NT2/D1 (cell line): ENCODE results near the gene ITPK1.

ENCODE experiments used
- DNase-seq: peaks from one replicate; pipeline ENCODE4 v3.0.0-alpha.2; 2011; ENCODE audit warnings: low read depth, low spot score
- H3K27me3 ChIP-seq: 2 replicates; pipeline ENCODE4 v1.6.0; 2011; ENCODE audit warnings: mild to moderate bottlenecking; ENCODE audit not compliant: insufficient read length, insufficient read depth
- H3K36me3 ChIP-seq: 2 replicates; pipeline ENCODE4 v1.6.1; 2011; ENCODE audit warnings: mild to moderate bottlenecking, low read length, mixed read lengths; ENCODE audit not compliant: insufficient read depth, insufficient read length
- H3K4me1 ChIP-seq: 2 replicates; pipeline ENCODE4 v1.5.1; 2011; ENCODE audit not compliant: insufficient read depth, insufficient read length
- H3K4me3 ChIP-seq: 2 replicates; pipeline ENCODE4 v1.5.1; 2011; ENCODE audit warnings: low read depth; ENCODE audit not compliant: insufficient read length
- H3K9ac ChIP-seq: 2 replicates; pipeline ENCODE4 v1.6.0; 2011; ENCODE audit warnings: low read depth; ENCODE audit not compliant: insufficient read length
- H3K9me3 ChIP-seq: 2 replicates; pipeline ENCODE4 v1.5.1; 2011; ENCODE audit warnings: mild to moderate bottlenecking, low read length; ENCODE audit not compliant: insufficient read depth
- SUZ12 ChIP-seq: IDR thresholded peaks from 2 replicates; pipeline ENCODE4 v1.6.1; 2011; ENCODE audit not compliant: insufficient read length, insufficient read depth; ENCODE audit errors: extremely low read depth
- YY1 ChIP-seq: IDR thresholded peaks from 2 replicates; pipeline ENCODE4 v1.6.1; 2011; ENCODE audit not compliant: insufficient read length, insufficient read depth
- ZNF274 ChIP-seq: IDR thresholded peaks from 2 replicates; pipeline ENCODE4 v1.6.1; 2011; ENCODE audit warnings: mild to moderate bottlenecking, low read depth, low read length

The ITPK1 gene

DNA sequence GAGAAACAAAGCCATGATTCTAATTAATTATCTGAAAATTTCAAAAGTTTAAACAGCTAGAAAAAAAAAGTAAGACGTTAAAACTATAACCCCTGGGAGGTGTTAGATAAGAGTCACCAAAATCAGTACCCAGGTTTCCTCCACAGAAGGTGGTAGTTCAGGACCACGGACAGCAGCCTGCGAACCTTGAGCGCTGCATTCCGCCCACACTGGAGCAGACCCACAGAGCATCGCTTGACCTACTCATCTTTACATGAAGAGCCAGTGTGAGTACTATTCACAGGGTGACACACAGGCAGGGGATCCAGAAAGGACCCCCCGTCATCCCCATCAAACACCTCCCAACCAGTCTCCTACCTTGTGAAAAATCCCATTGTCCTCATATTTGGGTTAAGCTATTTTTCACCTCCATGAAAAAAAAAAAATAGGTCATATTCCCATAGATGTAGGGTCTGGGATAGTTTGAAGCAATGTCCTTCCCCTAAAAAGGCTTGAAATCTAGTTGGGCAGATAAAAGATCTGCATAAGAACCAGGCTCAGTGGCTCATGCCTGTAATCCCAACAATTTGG, 201.6 kb downstream of the ITPK1 start:
- TF ChIP-seq YY1 (no peak), SUZ12 (no peak), ZNF274 (no peak)
- no peaks in the 10 kb centered on the region for H3K4me1 ChIP-seq
- H3K9ac ChIP-seq: no peak overlapping the region
- no peaks in the 10 kb centered on the region for H3K36me3 ChIP-seq
- DNase-seq: peak; percentile 25
- peaks cover 51% of the 10 kb centered on the region for H3K27me3 ChIP-seq
- peaks cover 6% of the 10 kb centered on the region; the same call in 1 of the 2 replicates for H3K9me3 ChIP-seq
- no peak overlapping the region for H3K4me3 ChIP-seq

DNA sequence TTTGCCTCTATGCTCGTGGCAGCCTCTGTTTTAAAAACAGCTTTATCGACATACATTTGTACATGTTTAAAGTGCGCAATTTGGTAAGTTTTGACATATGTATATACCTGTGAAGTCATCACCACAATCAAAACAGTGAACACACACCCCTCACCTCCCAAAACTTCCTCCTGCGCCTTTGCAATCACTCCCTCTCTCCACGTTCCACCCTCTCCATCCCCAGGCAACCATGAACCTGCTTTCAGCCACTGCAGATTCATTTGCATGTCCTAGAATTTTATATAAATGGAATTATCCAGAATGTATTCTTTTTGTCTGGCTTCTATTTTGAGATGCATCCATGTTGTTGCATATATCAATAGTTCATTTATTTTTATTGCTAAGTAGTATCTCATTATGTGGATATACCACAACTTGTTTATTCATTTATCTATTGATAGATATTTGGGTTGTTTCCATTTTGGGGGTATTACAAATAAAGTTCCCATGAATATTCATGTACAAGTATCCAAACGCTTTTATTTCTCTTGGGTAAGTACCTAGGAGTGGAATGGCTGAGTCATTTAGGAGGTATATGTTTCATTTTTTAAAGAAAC, 208.3 kb downstream of the ITPK1 start:
- Histone ChIP-seq H3K9ac (no peak overlapping the region), H3K27me3 (peaks cover 11% of the 10 kb centered on the region), H3K4me3 (no peak overlapping the region), H3K9me3 (no peaks in the 10 kb centered on the region), H3K4me1 (peaks cover 2% of the 10 kb centered on the region), H3K36me3 (no peaks in the 10 kb centered on the region)
- TF ChIP-seq ZNF274 (no peak), SUZ12 (no peak), YY1 (no peak)
- DNase-seq: no peak

DNA sequence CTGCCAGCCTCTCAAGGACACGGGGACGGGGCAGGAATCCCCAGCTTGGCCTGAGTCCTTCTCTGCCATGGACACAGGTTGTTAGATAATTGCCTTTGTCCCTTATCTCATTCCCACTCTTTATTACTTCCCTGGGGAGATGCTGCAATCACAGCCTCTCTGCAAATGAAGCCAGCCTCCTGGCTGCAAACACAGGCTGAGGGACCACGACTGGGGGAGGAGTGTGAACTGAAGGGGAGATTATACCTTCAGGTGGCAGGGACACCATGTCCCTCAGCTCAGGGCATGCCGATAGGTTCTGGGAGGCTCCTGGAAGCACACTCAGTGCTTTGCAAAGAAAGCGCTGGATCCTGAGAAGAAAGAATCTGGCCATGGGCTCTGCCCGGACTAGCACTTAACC, 208.9 kb downstream of the ITPK1 start:
- peaks cover 14% of the 10 kb centered on the region for H3K27me3 ChIP-seq
- DNase-seq: no peak
- H3K4me3 ChIP-seq: no peak overlapping the region

DNA sequence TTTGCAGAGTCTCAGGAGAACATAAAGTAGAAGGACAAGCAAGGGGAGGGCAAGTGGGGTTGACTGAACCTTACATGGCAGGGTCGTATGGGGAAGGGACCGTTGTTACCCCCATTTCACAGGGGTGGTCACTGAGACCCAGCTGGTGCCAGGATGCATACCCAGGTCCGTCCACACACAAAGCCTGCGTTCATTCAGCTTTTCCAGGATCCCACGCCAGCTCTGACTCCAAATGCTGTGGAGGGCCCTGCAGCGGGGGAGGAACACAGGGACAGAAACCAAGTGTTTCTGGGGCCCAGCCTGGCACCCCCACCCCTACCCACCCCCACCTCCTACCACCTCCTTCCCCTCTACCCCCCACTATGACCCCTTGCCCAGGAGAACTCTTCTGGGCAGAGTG, 209.3 kb downstream of the ITPK1 start:
- no peak for TF ChIP-seq ZNF274
- no peak for TF ChIP-seq SUZ12
- TF ChIP-seq YY1: no peak
- no peak for DNase-seq

More for the DNA sequence above, 208.9 kb downstream of the ITPK1 start:
- no peaks in the 10 kb centered on the region for H3K9me3 ChIP-seq
- no peaks in the 10 kb centered on the region for H3K36me3 ChIP-seq
- peaks cover 2% of the 10 kb centered on the region for H3K4me1 ChIP-seq
- no peak overlapping the region for H3K9ac ChIP-seq
- no peak for TF ChIP-seq SUZ12
- no peak for TF ChIP-seq YY1
- TF ChIP-seq ZNF274: no peak

DNA sequence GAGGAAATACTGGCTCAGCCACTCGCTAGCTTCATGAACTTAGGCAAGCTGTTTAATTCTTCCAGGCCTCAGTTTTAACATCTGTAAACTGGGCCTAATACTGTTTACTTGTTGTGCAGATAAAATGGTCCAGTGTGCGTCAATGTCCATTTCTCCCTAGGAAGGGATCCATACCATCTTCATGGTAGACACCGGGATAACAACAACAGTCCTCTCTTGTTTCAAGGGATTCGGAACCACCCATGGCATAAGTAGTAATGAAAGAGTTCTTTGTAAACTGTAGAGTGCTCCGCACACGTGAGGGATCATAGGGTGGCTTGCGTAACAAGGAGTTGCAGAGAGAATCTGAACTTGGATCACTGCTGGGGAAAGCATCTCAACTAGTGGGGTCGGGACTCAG, 210.1 kb downstream of the ITPK1 start:
- Histone ChIP-seq H3K9ac (no peak overlapping the region), H3K4me1 (peaks cover 2% of the 10 kb centered on the region), H3K36me3 (no peaks in the 10 kb centered on the region), H3K9me3 (no peaks in the 10 kb centered on the region), H3K27me3 (peaks cover 14% of the 10 kb centered on the region), H3K4me3 (no peak overlapping the region)
- TF ChIP-seq SUZ12: no peak
- no peak for DNase-seq

More for the DNA sequence above, 209.3 kb downstream of the ITPK1 start:
- Histone ChIP-seq H3K36me3 (no peaks in the 10 kb centered on the region), H3K9me3 (no peaks in the 10 kb centered on the region), H3K9ac (no peak overlapping the region), H3K4me1 (peaks cover 2% of the 10 kb centered on the region), H3K4me3 (no peak overlapping the region), H3K27me3 (peaks cover 14% of the 10 kb centered on the region)

DNA sequence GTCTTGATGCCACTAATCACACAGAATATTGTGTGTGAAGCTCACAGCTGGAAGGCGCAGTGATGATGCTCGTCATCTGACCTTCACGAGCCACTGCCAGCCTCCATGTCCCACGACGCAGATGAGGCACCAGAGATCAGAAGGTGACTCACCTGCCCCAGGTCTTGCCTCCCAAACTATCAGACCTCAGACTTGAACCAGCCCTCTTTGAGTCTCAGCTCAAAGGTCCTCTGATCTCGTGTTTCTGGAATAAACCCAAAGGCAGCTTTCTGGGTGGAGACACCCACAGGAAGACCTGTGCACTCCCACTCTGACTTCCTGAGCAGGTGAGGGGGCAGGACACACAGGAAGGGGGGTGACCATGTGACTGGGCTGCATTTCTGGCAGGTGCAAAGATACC, 212.4 kb downstream of the ITPK1 start:
- no peak overlapping the region for H3K9ac ChIP-seq
- peaks cover 2% of the 10 kb centered on the region for H3K4me1 ChIP-seq
- TF ChIP-seq ZNF274 (no peak), YY1 (no peak), SUZ12 (no peak)
- H3K27me3 ChIP-seq: peaks cover 14% of the 10 kb centered on the region
- no peak overlapping the region for H3K4me3 ChIP-seq
- H3K9me3 ChIP-seq: no peaks in the 10 kb centered on the region
- no peaks in the 10 kb centered on the region for H3K36me3 ChIP-seq
- DNase-seq: no peak

DNA sequence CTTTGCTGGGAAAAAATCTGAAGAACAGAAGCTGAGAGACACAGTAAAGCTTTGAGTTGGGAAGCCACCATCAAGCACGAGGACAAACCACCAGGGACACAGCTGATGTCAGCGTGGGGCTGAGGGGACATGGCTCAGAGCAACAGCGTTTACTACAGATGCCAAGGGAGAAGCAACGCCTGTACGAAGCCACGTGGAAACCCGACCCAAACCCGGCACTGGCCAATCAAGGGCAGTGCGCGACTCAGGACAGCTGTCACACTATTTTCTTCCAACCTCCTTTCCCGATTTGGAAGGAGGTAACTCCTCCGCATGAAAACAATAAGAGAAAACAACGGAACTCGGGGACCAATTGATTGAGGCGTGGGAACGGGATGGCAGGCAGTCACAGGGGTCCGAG, 213.0 kb downstream of the ITPK1 start:
- DNase-seq: no peak
- Histone ChIP-seq H3K9me3 (no peaks in the 10 kb centered on the region), H3K36me3 (no peaks in the 10 kb centered on the region), H3K9ac (no peak overlapping the region), H3K4me1 (peaks cover 2% of the 10 kb centered on the region), H3K27me3 (peaks cover 14% of the 10 kb centered on the region), H3K4me3 (no peak overlapping the region)
- TF ChIP-seq YY1: no peak
- TF ChIP-seq SUZ12: no peak
- no peak for TF ChIP-seq ZNF274
